BLaER1 (cell line): Measurements from ENCODE around the gene LAMP5.

Experiments
- H3K27ac ChIP-seq: shearing (Covaris generic); formaldehyde crosslinking; 2 replicates; pipeline ENCODE4 v1.8.1; 2022
- H3K27me3 ChIP-seq: shearing (Covaris generic); formaldehyde crosslinking; 2 replicates; pipeline ENCODE4 v1.8.1; 2022
- H3K36me3 ChIP-seq: shearing (Covaris generic); formaldehyde crosslinking; 2 replicates; pipeline ENCODE4 v1.8.1; 2022
- H3K4me1 ChIP-seq: shearing (Covaris generic); formaldehyde crosslinking; 2 replicates; pipeline ENCODE4 v1.8.1; 2022
- H3K4me2 ChIP-seq: shearing (Covaris generic); formaldehyde crosslinking; 2 replicates; pipeline ENCODE4 v1.8.1; 2022
- H3K4me3 ChIP-seq: shearing (Covaris generic); formaldehyde crosslinking; 2 replicates; pipeline ENCODE4 v1.8.1; 2022
- H3K9ac ChIP-seq: shearing (Covaris generic); formaldehyde crosslinking; 2 replicates; pipeline ENCODE4 v1.8.1; 2022
- H3K9me3 ChIP-seq: shearing (Covaris generic); formaldehyde crosslinking; 2 replicates; pipeline ENCODE4 v1.8.1; 2022
- H4K20me1 ChIP-seq: shearing (Covaris generic); formaldehyde crosslinking; 2 replicates; pipeline ENCODE4 v1.8.1; 2022
- Cebpa-rat ChIP-seq: shearing (Covaris generic); IDR thresholded peaks from 2 replicates; pipeline ENCODE4 v1.8.1; 2022

LAMP5 gene

DNA sequence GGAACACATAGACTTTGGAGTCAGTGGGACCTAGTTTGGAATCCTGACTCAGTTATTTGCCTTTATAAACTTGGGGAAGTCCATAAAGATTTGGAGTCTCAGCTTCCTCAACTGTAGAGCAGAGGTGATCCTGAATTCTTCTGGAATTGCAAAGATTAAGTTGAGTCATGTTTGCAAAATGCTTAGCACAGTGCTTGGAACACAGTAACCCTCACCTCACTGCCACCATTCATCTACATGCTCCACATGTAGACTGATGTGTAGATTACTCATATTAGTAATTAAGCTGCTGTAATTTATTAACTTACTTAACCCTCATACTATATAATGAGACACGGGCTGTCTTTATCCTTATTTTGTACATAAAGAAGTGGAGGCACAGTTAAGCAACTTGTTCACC, 61.4 kb downstream of the LAMP5 start:
- Histone ChIP-seq H3K9me3 (no peaks in the 10 kb centered on the region), H3K9ac (no peak overlapping the region), H3K4me1 (peaks cover 15% of the 10 kb centered on the region), H3K27ac (no peak overlapping the region), H3K36me3 (no peaks in the 10 kb centered on the region), H4K20me1 (no peaks in the 10 kb centered on the region), H3K4me2 (no peak overlapping the region), H3K4me3 (no peak overlapping the region), H3K27me3 (no peaks in the 10 kb centered on the region)
- TF ChIP-seq Cebpa-rat = no peak

- Histone ChIP-seq H3K4me3 (no peak overlapping the region), H3K9ac (no peak overlapping the region), H3K9me3 (no peaks in the 10 kb centered on the region), H4K20me1 (no peaks in the 10 kb centered on the region), H3K4me2 (no peak overlapping the region), H3K4me1 (peaks cover 15% of the 10 kb centered on the region), H3K36me3 (no peaks in the 10 kb centered on the region), H3K27me3 (no peaks in the 10 kb centered on the region), H3K27ac (no peak overlapping the region)
- TF ChIP-seq Cebpa-rat = no peak
Measured at GRCh38 chr20:9576695-9577094, 62.3 kb downstream of the LAMP5 start.

DNA sequence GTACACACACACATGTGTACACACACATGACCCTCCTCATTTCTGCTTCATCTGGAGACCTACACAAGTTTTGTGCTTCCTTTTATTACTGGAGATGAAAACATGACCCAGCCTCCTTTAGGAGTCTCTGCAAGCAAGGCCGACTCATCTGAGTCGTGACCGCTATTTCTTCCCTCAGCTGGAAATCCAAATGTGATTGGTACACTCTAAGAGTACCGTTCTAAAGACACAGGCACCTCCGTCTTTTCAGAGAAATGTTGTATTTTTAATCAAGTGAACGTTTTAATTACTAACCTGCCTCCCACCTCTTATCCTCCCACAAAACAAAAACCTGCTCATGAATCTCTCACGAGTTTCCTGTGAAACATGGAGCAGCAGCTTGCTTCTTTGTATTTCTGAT, 63.0 kb downstream of the LAMP5 start:
- no peak overlapping the region for H3K4me2 ChIP-seq
- H3K4me1 ChIP-seq = peaks cover 15% of the 10 kb centered on the region
- H3K27me3 ChIP-seq = no peaks in the 10 kb centered on the region
- no peak overlapping the region for H3K9ac ChIP-seq
- no peaks in the 10 kb centered on the region for H4K20me1 ChIP-seq
- H3K9me3 ChIP-seq = no peaks in the 10 kb centered on the region
- no peak overlapping the region for H3K4me3 ChIP-seq
- TF ChIP-seq Cebpa-rat = no peak
- no peaks in the 10 kb centered on the region for H3K36me3 ChIP-seq
- no peak overlapping the region for H3K27ac ChIP-seq

GRCh38 chr20:9578594-9578993, 64.2 kb downstream of the LAMP5 start:
- Histone ChIP-seq H3K36me3 (no peaks in the 10 kb centered on the region), H4K20me1 (no peaks in the 10 kb centered on the region), H3K4me3 (no peak overlapping the region), H3K4me1 (peaks cover 15% of the 10 kb centered on the region), H3K27ac (no peak overlapping the region), H3K4me2 (peak overlapping the region; percentile 23), H3K9ac (no peak overlapping the region), H3K9me3 (no peaks in the 10 kb centered on the region), H3K27me3 (no peaks in the 10 kb centered on the region)
- TF ChIP-seq Cebpa-rat = no peak
